WERI-Rb-1 (cell line): ENCODE data around the gene IGF2BP2.

Experiments
- DNase-seq: peaks from one replicate; pipeline ENCODE4 v3.0.0-alpha.2; 2020
- H3K27ac ChIP-seq: fragments of 250-450 bp; sonication (Bioruptor Pico); 2 replicates; pipeline ENCODE4 v1.5.1; 2020; ENCODE audit warnings: mild to moderate bottlenecking, moderate library complexity
- H3K27me3 ChIP-seq: fragments of 250-450 bp; sonication (Bioruptor Pico); 2 replicates; pipeline ENCODE4 v1.5.1; 2021; ENCODE audit warnings: mild to moderate bottlenecking, low read depth, moderate library complexity; ENCODE audit not compliant: insufficient read depth, severe bottlenecking
- H3K36me3 ChIP-seq: fragments of 250-450 bp; sonication (Bioruptor Pico); 2 replicates; pipeline ENCODE4 v1.5.1; 2020; ENCODE audit warnings: mild to moderate bottlenecking, moderate library complexity
- H3K4me3 ChIP-seq: 2 replicates; pipeline ENCODE4 v1.5.1; 2011; ENCODE audit warnings: low read depth, mild to moderate bottlenecking, control low read depth, low read length
- H3K9me3 ChIP-seq: fragments of 250-450 bp; sonication (Bioruptor Pico); 2 replicates; pipeline ENCODE4 v1.5.1; 2021; ENCODE audit warnings: mild to moderate bottlenecking, moderate library complexity; ENCODE audit not compliant: severe bottlenecking
- CTCF ChIP-seq: IDR thresholded peaks from 2 replicates; pipeline ENCODE4 v1.5.1; 2011; ENCODE audit warnings: low read depth, mild to moderate bottlenecking, control low read depth, inconsistent platforms, low read length

The IGF2BP2 gene

DNA sequence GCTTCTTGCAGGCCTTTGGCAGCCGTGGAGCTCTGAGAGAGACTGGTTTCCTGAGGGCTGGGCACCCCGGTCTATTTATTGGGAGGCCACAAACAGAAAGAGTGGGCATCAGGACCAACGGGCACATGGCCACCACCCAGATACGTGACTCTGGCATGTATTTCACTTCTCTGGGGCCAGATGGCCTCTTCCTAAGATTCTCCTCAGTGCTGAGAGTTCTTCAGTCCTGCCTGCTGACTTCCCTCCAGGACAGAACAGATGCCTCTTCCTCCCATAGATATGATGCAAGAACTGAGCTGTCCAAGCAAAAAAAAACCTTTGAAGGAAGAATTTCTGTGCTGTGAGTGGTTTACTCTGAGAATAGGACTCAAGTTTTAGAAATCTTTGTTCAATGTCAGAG lies 107.7 kb downstream of the IGF2BP2 start:
- H3K27me3 ChIP-seq = no peaks in the 10 kb centered on the region
- TF ChIP-seq CTCF = no peak
- DNase-seq = no peak
- H3K36me3 ChIP-seq = no peaks in the 10 kb centered on the region; the same call in 1 of the 2 replicates
- no peaks in the 10 kb centered on the region for H3K9me3 ChIP-seq
- H3K4me3 ChIP-seq = no peak overlapping the region
- H3K27ac ChIP-seq = peak overlapping the region; percentile 67

DNA sequence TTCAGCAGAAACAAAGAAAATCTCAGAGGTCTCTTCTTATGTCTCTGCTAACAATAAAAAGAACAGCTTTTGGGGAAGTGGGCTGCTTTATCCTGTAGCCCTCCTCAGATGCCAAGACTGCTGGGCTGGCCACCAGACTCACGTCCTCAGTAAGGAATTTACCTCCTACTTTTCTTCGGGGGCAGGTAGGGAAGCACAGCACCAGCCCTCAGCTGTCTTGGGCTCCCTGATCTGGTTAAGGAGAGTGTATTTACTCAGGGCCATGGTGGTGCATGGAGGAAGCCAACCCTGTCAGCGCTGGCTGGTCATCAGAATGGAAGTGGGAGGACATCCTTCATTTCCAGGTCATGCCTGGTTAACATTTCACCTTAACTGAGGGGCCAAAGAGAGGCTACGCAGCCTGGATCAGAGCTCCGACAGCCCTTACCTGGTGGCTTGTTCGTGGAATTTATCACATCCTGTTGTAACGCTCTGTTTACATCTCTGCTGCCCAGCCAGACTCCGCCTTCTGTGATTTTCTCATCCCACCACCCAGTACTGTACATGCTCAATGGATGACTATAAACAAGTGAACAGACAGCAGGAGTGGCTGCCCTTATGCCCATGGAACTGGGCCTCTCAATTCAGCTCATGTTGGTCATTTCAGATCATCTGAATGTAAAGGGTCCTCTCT lies 108.3 kb downstream of the IGF2BP2 start:
- no peak for TF ChIP-seq CTCF
- Histone ChIP-seq H3K9me3 (no peaks in the 10 kb centered on the region), H3K4me3 (no peak overlapping the region), H3K36me3 (no peaks in the 10 kb centered on the region; the same call in 1 of the 2 replicates), H3K27ac (peak overlapping the region; percentile 67), H3K27me3 (no peaks in the 10 kb centered on the region)
- DNase-seq = no peak

GRCh38 chr3:185715091-185715490 lies 109.8 kb downstream of the IGF2BP2 start:
- DNase-seq = no peak
- no peak overlapping the region for H3K4me3 ChIP-seq
- no peak for TF ChIP-seq CTCF
- H3K9me3 ChIP-seq = no peaks in the 10 kb centered on the region
- no peaks in the 10 kb centered on the region for H3K27me3 ChIP-seq
- no peaks in the 10 kb centered on the region for H3K36me3 ChIP-seq
- H3K27ac ChIP-seq = no peak overlapping the region

DNA sequence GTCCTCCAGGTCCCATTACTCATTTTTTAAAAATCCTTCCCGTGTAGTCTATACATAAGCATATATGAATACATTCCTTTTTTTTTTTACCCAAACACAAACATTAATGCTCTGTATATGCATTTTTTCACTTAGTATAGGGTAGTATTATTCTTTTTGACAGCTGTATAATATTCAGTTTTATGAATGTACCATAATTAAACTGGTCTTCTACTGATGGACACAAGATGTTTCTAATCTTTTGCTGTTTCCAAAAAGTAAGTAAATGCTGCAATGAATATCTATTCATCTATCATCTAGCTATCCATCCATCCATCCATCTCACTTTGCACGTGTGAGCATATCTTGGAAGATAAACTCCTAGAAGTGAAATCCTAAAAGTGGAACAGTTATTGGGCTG lies 110.8 kb downstream of the IGF2BP2 start:
- TF ChIP-seq CTCF = no peak

GRCh38 chr3:185713015-185713414 lies 111.8 kb downstream of the IGF2BP2 start:
- no peak overlapping the region for H3K4me3 ChIP-seq
- no peak for DNase-seq
- H3K9me3 ChIP-seq = no peaks in the 10 kb centered on the region
- no peak overlapping the region for H3K27ac ChIP-seq
- H3K36me3 ChIP-seq = no peaks in the 10 kb centered on the region
- no peak for TF ChIP-seq CTCF
- no peaks in the 10 kb centered on the region for H3K27me3 ChIP-seq

More for the DNA sequence above, 110.8 kb downstream of the IGF2BP2 start:
- Histone ChIP-seq H3K36me3 (no peaks in the 10 kb centered on the region), H3K9me3 (no peaks in the 10 kb centered on the region), H3K27ac (no peak overlapping the region), H3K27me3 (no peaks in the 10 kb centered on the region), H3K4me3 (no peak overlapping the region)
- no peak for DNase-seq

DNA sequence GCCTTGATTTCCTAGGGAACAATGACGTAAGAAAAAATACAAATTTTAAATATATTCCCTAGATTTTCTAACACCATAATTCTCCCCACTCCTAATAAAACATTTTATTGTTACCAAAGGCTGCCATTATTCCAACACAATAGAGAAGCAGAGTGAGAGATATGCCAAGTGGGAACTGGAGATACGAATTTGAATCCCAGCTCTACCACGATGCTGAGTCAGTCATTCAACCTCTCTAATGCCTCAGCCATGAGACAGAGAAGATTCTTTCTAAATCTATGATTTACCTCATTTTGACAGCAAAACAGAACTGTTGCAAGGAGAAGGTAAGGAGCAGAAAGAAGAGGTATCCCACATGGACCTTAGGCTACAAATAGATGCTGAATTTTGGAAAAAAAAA lies 112.5 kb downstream of the IGF2BP2 start:
- no peak overlapping the region for H3K27ac ChIP-seq
- no peaks in the 10 kb centered on the region for H3K27me3 ChIP-seq
- no peak for DNase-seq
- H3K36me3 ChIP-seq = no peaks in the 10 kb centered on the region
- H3K4me3 ChIP-seq = no peak overlapping the region
- no peaks in the 10 kb centered on the region for H3K9me3 ChIP-seq
- no peak for TF ChIP-seq CTCF
